Measurements from ENCODE around the gene DSTYK.
A peak's percentile ranks its signal among the peaks of the same experiment; 100 is the strongest.
"Not testable (repeated sequence)": the region's sequence is repeated elsewhere in the genome, so short reads cannot be mapped to it uniquely, and the experiment has no call there.

Gene DSTYK

DNA sequence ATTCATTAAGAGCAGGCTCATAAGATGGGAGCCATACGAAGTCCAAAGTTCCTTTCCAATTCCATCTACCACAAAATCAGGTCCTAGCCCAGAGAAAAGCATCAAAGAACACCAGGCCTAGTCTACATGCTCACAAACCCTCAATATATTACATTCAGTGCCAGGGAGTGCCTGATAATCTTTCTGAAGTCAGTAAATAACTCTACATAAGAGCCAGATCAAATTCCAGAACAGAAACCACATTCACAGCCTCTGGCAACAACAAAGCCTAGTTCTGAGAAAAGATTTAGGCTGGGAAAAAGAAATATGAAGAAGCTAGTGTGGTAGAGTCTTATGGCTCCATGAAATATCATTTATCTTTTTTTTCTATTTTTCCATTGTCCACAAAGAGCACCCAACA lies 49.2 kb downstream of the DSTYK start:
- intact Hi-C loops (cut with micrococcal nuclease), result no loop called here
- Mint-ChIP-seq H3K4me3 (no peak overlapping the region), H3K27ac (no peak overlapping the region), H3K27me3 (no peaks in the 10 kb centered on the region), H3K36me3 (ENCODE audit: low read depth) (peaks cover 95% of the 10 kb centered on the region), H3K4me1 (ENCODE audit: low read depth) (no peaks in the 10 kb centered on the region), H3K9me3 (peaks cover 7% of the 10 kb centered on the region)

DNA sequence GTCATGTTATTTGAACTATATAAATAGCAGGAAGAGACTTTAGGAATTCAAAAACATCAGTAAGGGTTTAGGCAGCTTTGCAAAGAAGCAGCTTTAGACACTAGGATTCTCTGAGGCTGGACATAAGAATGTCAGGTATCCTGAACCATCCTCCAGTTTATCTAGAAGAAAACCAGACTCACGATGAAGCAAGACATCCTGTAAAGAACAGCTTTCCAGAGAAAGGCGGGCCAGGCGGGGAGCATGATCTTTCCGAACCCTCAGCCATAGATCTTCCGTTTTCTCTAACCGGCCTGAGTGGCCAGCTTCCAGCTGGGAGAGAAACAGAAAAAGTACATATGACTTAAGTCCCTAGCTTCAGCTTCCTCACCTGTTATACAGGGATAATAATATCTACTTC lies 50.4 kb downstream of the DSTYK start:
- Mint-ChIP-seq H3K9me3 (peaks cover 19% of the 10 kb centered on the region), H3K4me1 (ENCODE audit: low read depth) (no peaks in the 10 kb centered on the region), H3K36me3 (ENCODE audit: low read depth) (peaks cover 96% of the 10 kb centered on the region), H3K4me3 (no peak overlapping the region), H3K27me3 (no peaks in the 10 kb centered on the region), H3K27ac (no peak overlapping the region)
- intact Hi-C loops (cut with micrococcal nuclease), result no loop called here

DNA sequence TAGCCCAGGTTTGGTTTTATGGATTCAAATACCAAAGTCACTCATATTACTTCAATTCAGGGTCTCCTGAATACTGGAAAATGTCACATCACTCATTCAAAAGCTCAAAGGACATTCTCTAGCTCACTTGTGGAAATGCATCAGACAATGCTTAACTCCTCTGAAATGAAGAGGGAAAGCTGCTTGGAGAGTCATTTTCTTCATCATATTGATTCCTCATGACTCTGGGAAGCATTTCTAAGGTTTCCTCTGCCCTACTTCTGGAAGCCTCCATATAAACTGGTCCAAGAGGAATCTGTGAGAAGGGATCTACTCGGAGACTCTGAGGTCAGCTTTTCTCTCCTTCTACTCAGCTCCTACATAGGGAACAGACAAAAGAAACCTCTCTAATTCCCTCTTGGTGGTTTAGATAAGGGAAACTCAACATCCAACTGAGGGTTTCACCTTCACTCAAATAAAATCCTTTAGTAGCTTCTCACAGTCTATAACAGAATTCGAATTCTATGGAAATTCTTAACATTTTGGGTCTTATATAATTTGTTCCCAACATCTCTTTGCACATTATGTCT lies 53.4 kb downstream of the DSTYK start:
- intact Hi-C loops (cut with micrococcal nuclease), result no loop called here
- Mint-ChIP-seq H3K4me1 (ENCODE audit: low read depth) (no peaks in the 10 kb centered on the region), H3K27ac (no peak overlapping the region)

DNA sequence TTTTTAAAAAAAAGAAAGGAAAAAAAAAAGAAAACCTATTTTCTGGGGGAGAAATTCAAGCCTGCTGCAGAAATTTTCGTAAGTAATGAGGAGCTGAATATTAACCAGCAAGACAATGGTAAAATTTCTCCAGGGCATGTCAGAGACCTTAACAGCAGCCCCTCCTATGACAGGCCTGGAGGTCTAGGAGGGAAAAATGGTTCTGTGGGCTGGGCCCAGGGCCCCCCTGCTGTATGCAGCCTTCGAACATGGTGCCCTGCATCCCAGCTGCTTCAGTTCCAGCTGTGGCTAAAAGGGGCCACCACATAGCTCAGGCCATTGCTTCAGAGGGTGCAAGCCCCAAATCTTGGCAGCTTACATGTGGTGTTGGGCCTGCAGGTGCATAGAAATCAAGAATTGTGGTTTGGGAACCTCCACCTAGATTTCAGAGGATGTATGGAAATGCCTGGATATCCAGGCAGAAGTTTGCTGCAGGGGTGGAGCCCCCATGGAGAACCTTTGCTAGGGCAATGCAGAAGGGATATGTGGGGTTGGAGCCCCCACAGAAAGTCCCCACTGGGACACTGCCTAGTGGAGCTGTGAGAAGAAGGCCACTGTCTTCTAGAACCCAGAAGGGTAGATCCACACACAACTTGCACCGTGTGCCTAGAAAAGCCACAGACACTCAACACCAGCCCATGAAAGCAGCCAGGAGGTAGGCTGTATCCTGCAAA lies 55.7 kb downstream of the DSTYK start:
- intact Hi-C loops (cut with micrococcal nuclease); H3K4me3 Mint-ChIP-seq; H3K27ac Mint-ChIP-seq; H3K27me3 Mint-ChIP-seq; H3K4me1 Mint-ChIP-seq (ENCODE audit: low read depth): not testable (repeated sequence)
- H3K9me3 Mint-ChIP-seq, result peaks cover 24% of the 10 kb centered on the region
- H3K36me3 Mint-ChIP-seq (ENCODE audit: low read depth), result peaks cover 85% of the 10 kb centered on the region

More for the DNA sequence above, 53.4 kb downstream of the DSTYK start:
- Mint-ChIP-seq H3K36me3 (ENCODE audit: low read depth) (peaks cover 100% of the 10 kb centered on the region), H3K4me3 (no peak overlapping the region), H3K9me3 (peaks cover 24% of the 10 kb centered on the region), H3K27me3 (no peaks in the 10 kb centered on the region)

DNA sequence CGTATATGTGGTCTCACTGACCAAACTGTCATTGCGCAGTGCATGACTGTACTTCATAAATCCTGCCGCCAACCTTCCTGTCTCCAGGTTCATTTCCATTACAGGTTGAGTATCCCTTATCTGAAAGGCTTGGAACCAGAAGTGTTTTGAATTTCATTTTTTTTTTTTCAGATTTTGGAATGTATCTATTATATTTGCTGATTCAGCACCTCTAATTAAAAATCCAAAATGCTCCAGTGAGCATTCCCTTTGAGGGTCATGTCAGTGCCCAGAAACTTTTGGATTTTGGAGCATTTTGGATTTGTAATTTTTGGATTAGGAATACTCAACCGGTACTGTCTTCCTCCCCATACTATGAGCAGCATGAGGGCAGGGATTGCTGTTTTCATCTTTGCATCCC lies 59.0 kb downstream of the DSTYK start:
- Mint-ChIP-seq H3K27me3 (no peaks in the 10 kb centered on the region), H3K36me3 (ENCODE audit: low read depth) (peaks cover 85% of the 10 kb centered on the region), H3K4me1 (ENCODE audit: low read depth) (no peaks in the 10 kb centered on the region), H3K9me3 (peaks cover 18% of the 10 kb centered on the region), H3K4me3 (no peak overlapping the region), H3K27ac (no peak overlapping the region)
- intact Hi-C loops (cut with micrococcal nuclease), result no loop called here

DNA sequence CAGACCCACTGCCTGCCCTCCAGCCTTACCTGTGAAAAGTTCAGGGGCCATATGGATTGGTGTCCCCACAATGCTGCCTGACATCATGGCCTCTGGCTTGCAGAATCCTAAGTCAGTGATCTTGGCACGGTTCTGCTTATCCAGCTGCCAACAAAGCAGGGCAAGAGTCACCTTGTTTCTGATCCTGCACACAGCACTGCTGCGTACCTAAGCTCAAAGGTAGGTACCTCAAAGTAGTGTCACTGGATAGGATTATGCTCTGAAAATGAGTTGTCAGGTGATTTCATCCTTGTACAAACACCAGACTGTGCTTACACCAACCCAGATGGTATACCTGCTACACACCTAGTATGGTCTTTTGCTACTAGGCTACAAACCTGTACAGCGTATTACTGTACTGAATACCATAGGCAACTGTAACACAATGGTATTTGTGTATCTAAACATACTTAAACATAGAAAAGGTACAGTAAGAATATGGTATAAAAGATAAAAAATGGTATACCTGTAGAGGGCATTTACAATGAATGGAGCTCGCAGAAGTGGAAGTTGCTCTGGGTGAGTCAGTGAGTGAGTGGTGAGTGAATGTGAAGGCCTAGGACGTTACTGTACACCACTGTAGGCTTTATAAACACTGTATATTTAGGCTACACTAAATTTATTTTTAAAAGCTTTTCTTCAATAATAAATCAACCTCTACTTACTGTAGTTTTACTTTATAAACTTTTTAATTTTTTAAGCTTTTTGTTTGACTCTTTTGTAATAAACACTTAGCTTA lies 60.7 kb downstream of the DSTYK start:
- no peaks in the 10 kb centered on the region for H3K4me1 Mint-ChIP-seq (ENCODE audit: low read depth)
- H3K9me3 Mint-ChIP-seq, result peaks cover 2% of the 10 kb centered on the region
- peaks cover 82% of the 10 kb centered on the region for H3K36me3 Mint-ChIP-seq (ENCODE audit: low read depth)
- H3K27ac Mint-ChIP-seq, result no peak overlapping the region
- H3K4me3 Mint-ChIP-seq, result no peak overlapping the region
- intact Hi-C loops (cut with micrococcal nuclease), result no loop called here
- H3K27me3 Mint-ChIP-seq, result no peaks in the 10 kb centered on the region

DNA sequence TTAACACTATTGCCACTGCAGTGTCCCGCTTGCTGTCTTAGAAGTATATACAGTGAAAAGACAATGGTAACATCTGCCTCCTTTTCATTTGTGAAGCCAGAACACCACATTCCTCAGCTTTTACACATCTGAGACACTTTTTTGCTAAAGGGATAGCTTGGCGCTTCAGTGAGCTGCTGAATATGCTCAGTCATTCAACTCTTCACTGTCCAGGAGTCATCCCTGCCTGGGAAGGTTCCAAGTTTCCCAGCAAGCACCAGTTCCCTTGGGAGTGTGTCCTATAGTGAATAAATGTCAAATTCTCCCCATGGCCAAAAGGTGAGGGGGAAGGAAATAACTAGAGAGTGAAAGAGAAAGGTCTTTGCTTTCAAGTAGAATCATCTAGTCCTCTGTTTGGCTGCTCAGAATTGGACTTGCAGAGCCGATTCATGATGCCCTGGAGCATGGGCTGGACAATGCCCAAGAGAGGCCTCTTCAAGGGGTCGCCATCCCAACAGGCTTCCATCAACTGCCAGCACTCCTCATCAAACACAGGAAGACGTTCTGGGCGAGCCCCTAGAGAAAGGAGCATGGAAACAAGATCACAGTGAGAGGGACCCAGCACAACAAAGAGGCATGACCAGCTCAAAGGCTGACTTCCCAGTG lies 64.2 kb downstream of the DSTYK start:
- peaks cover 1% of the 10 kb centered on the region for H3K4me1 Mint-ChIP-seq (ENCODE audit: low read depth)
- H3K27ac Mint-ChIP-seq, result no peak overlapping the region
- peaks cover 67% of the 10 kb centered on the region for H3K36me3 Mint-ChIP-seq (ENCODE audit: low read depth)

DNA sequence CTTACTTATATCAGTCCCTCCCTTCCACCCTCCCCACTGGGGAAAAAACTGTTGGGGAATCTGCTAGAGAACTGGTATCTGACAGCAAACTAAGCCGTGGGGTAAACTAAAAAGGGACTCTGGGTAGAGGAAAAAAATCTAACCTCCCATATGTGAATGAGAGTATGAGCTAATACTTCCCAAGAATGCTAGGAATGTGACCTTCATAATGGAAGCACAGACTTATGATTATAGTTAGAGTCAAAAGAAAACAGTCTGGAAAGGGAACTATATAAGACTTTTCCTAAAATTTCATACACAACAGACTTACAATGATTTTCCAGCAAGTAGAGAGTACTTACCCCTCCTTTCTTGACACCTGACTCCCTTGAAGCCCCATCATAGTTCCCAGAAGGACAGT lies 66.8 kb downstream of the DSTYK start:
- H3K36me3 Mint-ChIP-seq (ENCODE audit: low read depth), result peaks cover 54% of the 10 kb centered on the region
- H3K9me3 Mint-ChIP-seq, result no peaks in the 10 kb centered on the region
- no peak overlapping the region for H3K4me3 Mint-ChIP-seq
- peaks cover 10% of the 10 kb centered on the region for H3K4me1 Mint-ChIP-seq (ENCODE audit: low read depth)
- no peak overlapping the region for H3K27ac Mint-ChIP-seq
- H3K27me3 Mint-ChIP-seq, result no peaks in the 10 kb centered on the region
- intact Hi-C loops (cut with micrococcal nuclease), result no loop called here

More for the DNA sequence above, 64.2 kb downstream of the DSTYK start:
- H3K9me3 Mint-ChIP-seq, result no peaks in the 10 kb centered on the region
- intact Hi-C loops (cut with micrococcal nuclease), result no loop called here
- no peaks in the 10 kb centered on the region for H3K27me3 Mint-ChIP-seq
- H3K4me3 Mint-ChIP-seq, result no peak overlapping the region

DNA sequence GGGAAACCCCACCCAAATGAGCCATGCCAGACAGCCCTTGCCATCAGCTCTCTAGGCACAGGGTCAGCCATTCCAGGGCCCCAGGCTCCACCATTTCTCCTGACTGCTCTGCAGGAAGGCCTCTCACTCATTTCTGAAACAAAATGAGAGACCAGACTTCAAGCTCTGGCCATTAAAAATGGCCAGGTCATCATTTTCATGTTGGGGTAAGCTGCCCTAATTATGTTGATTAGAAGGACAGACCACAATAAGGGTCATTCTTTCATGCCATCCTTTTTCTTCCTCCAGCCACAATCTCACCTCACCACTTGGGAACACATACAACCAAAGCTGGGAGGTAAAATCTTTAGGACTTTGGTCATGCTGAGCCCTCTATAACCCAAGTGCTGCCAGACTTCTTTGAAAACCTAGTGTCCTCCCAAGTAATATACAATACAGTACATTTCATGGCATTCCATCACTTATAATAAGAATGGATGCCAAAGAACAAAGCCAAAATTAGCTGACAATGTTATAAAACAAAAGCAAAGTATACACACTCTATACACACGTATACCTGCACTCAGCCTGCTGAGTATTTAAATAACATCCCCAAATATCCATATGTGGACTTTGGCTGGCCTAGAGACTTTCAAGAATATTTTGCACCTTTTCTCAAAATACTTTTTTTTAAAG lies 67.3 kb downstream of the DSTYK start:
- intact Hi-C loops (cut with micrococcal nuclease), result no loop called here
- Mint-ChIP-seq H3K36me3 (ENCODE audit: low read depth) (peaks cover 48% of the 10 kb centered on the region), H3K27ac (no peak overlapping the region), H3K4me3 (no peak overlapping the region), H3K27me3 (no peaks in the 10 kb centered on the region), H3K9me3 (no peaks in the 10 kb centered on the region), H3K4me1 (ENCODE audit: low read depth) (peaks cover 16% of the 10 kb centered on the region)

DNA sequence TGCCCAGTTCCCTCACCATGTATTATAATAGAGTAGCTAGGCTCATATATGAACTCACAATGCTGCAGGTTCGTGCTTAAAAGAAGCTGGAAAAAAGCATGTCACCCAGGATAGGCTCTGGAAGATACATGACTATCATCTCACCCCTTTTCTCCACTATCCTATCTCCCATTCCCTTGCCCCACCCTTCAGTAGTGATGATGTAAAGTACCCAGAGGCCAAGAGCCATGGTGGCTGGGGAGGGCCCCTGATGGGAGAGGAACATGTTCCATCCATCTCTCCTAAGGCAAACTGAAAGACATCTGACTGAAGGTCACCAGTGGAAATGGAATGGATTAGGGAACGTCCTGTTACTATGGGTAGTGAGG lies 69.4 kb downstream of the DSTYK start:
- Mint-ChIP-seq H3K27ac (no peak overlapping the region), H3K36me3 (ENCODE audit: low read depth) (peaks cover 27% of the 10 kb centered on the region), H3K9me3 (no peaks in the 10 kb centered on the region), H3K27me3 (no peaks in the 10 kb centered on the region), H3K4me3 (no peak overlapping the region), H3K4me1 (ENCODE audit: low read depth) (peaks cover 33% of the 10 kb centered on the region)
- intact Hi-C loops (cut with micrococcal nuclease), result no loop called here

DNA sequence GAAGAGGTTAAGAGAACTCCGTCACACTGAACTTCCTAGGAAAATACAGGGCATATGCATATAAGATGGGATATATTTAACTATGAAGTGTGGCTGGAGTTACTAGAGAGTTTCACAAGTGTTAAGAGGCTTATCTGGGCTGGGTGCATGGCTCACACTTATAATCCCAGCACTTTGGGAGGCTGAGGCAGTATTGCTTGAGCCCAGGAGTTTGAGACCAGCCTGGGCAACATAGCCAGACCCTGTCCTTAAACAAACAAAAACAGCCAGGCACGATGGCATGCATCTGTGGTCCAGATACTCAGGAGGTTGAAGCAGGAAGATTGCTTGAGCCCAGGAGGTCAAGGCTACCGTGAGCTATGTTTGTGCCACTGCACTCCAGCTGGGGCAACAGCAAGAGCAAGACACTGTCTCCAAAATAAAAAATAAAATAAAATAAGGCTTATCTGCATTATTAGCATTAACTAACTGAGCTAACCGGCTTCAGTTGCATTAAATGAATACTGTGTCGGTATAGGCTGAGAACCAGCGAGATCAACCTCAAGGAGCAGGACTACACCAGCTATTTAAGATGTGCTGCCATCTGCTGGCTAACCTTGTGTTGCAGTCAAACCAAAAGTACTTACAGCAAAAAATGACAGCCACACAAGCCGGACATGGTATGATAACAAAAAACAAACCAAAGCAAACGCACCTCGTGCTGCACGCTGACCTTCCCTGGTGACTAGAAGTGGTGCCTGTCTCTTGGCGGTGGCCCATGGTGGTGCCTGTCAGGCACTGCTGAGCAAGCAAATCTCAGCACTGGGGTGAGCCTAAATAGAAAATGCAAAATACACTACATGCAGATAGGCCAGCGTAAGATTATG lies 70.0 kb downstream of the DSTYK start:
- intact Hi-C loops (cut with micrococcal nuclease), result loop anchor here (1.0 kb wide), 2 partner anchors 19 to 152 kb away; no protein-coding TSS in a partner anchor
- Mint-ChIP-seq H3K9me3 (no peaks in the 10 kb centered on the region), H3K27ac (no peak overlapping the region), H3K4me1 (ENCODE audit: low read depth) (peaks cover 33% of the 10 kb centered on the region), H3K4me3 (no peak overlapping the region), H3K36me3 (ENCODE audit: low read depth) (peaks cover 22% of the 10 kb centered on the region), H3K27me3 (no peaks in the 10 kb centered on the region)

DNA sequence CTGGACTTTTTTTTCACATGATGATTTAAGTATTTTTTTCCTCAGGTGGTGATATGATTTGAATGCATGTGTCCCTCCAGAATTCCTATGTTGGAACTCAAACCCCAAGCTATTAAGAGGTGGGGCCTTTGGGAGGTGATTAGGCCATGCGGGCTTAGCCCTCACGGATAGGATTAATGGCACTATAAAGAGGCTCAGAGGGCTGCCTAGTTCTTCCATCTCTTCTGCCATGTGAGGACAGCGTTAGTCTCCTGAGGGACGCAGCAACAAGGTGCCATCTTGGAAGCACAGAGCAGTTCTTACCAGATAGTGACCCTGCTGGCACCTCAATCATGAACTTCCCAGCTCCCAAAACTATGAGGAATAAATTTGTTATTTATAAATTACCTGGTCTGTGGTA lies 71.4 kb downstream of the DSTYK start:
- H3K27me3 Mint-ChIP-seq, result no peaks in the 10 kb centered on the region
- H3K36me3 Mint-ChIP-seq (ENCODE audit: low read depth), result peaks cover 11% of the 10 kb centered on the region
- H3K27ac Mint-ChIP-seq, result no peak overlapping the region
- no peak overlapping the region for H3K4me3 Mint-ChIP-seq
- H3K9me3 Mint-ChIP-seq, result no peaks in the 10 kb centered on the region
- H3K4me1 Mint-ChIP-seq (ENCODE audit: low read depth), result peaks cover 33% of the 10 kb centered on the region
- intact Hi-C loops (cut with micrococcal nuclease), result no loop called here

DNA sequence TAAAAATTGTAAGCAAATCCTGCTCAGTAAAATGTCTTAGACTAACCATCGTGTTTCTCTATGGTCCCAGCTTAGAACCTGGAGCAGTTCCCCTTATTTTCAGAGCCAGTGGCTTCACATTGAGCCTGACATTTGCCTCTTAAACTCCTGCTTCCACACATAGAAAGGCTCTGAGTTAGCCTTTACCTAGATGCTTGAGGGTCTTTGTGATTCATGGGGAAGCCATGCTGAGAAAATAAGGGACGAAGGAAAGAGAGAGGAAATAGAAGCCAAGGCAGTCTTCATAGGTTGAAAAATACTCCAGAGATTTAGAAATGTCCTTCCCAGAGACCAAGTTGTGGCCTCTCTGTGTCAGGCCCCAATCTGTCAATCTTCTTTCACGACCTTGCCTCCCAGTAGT lies 73.6 kb downstream of the DSTYK start:
- H3K27ac Mint-ChIP-seq, result peak overlapping the region; percentile 79
- no peaks in the 10 kb centered on the region for H3K27me3 Mint-ChIP-seq
- no peaks in the 10 kb centered on the region for H3K36me3 Mint-ChIP-seq (ENCODE audit: low read depth)
- intact Hi-C loops (cut with micrococcal nuclease), result no loop called here
- no peak overlapping the region for H3K4me3 Mint-ChIP-seq
- peaks cover 33% of the 10 kb centered on the region for H3K4me1 Mint-ChIP-seq (ENCODE audit: low read depth)
- H3K9me3 Mint-ChIP-seq, result no peaks in the 10 kb centered on the region

All from dendritic cell treated with granulocyte-macrophage colony-stimulating factor and Interleukin-4, amounts not matched to agents 40 ng/mL and 50 ng/mL, for 4 days (primary cell).